Measurements from ENCODE around the gene BAG1.

Gene BAG1

GRCh38 chr9:33287087-33287490 is 22.6 kb upstream of the BAG1 start:
- peak overlapping the region; percentile 44 to 61 for H3K27ac ChIP-seq (ENCODE audit: low read depth in 2 of 2, low read length in 2 of 2)
- no peaks in the 10 kb centered on the region for H3K27me3 ChIP-seq (ENCODE audit: control insufficient read depth in 2 of 2, insufficient read depth in 2 of 2, low read length in 2 of 2)
- H3K4me3 ChIP-seq (ENCODE audit: low read length in 2 of 2) = no peak overlapping the region
- H3K36me3 ChIP-seq (ENCODE audit: control insufficient read depth in 2 of 2, insufficient read depth in 2 of 2, low read length in 2 of 2) = peaks cover 7 to 10% of the 10 kb centered on the region in 2 donors
- H3K9me3 ChIP-seq (ENCODE audit: control insufficient read depth in 2 of 2, low read length in 2 of 2) = no peaks in the 10 kb centered on the region
- H3K4me1 ChIP-seq (ENCODE audit: control insufficient read depth in 2 of 2, insufficient read depth in 2 of 2, low read length in 2 of 2) = peaks cover 12 to 30% of the 10 kb centered on the region in 2 donors
- H3K9ac ChIP-seq (ENCODE audit: low read depth in 1 of 2, low read length in 2 of 2) = peak overlapping the region in 1 of 2 donors; percentile 27

- Histone ChIP-seq H3K36me3 (ENCODE audit: control insufficient read depth in 2 of 2, insufficient read depth in 2 of 2, low read length in 2 of 2) (peaks cover 17 to 20% of the 10 kb centered on the region in 2 donors), H3K4me3 (ENCODE audit: low read length in 2 of 2) (no peak overlapping the region), H3K27ac (ENCODE audit: low read depth in 2 of 2, low read length in 2 of 2) (no peak overlapping the region), H3K9me3 (ENCODE audit: control insufficient read depth in 2 of 2, low read length in 2 of 2) (no peaks in the 10 kb centered on the region), H3K27me3 (ENCODE audit: control insufficient read depth in 2 of 2, insufficient read depth in 2 of 2, low read length in 2 of 2) (no peaks in the 10 kb centered on the region), H3K9ac (ENCODE audit: low read depth in 1 of 2, low read length in 2 of 2) (no peak overlapping the region), H3K4me1 (ENCODE audit: control insufficient read depth in 2 of 2, insufficient read depth in 2 of 2, low read length in 2 of 2) (peaks cover 4 to 15% of the 10 kb centered on the region in 2 donors)
Observed at GRCh38 chr9:33285502-33285901, 21.0 kb upstream of the BAG1 start.

- Histone ChIP-seq H3K27me3 (ENCODE audit: control insufficient read depth in 2 of 2, insufficient read depth in 2 of 2, low read length in 2 of 2) (no peaks in the 10 kb centered on the region), H3K9ac (ENCODE audit: low read depth in 1 of 2, low read length in 2 of 2) (no peak overlapping the region), H3K4me1 (ENCODE audit: control insufficient read depth in 2 of 2, insufficient read depth in 2 of 2, low read length in 2 of 2) (peaks cover 0 to 3% of the 10 kb centered on the region in 2 donors), H3K27ac (ENCODE audit: low read depth in 2 of 2, low read length in 2 of 2) (no peak overlapping the region), H3K9me3 (ENCODE audit: control insufficient read depth in 2 of 2, low read length in 2 of 2) (no peaks in the 10 kb centered on the region), H3K36me3 (ENCODE audit: control insufficient read depth in 2 of 2, insufficient read depth in 2 of 2, low read length in 2 of 2) (peaks cover 57 to 79% of the 10 kb centered on the region in 2 donors), H3K4me3 (ENCODE audit: low read length in 2 of 2) (no peak overlapping the region)
Observed at GRCh38 chr9:33277484-33277883, 13.0 kb upstream of the BAG1 start.

- Histone ChIP-seq H3K9me3 (ENCODE audit: control insufficient read depth in 2 of 2, low read length in 2 of 2) (no peaks in the 10 kb centered on the region), H3K4me1 (ENCODE audit: control insufficient read depth in 2 of 2, insufficient read depth in 2 of 2, low read length in 2 of 2) (peaks cover 9 to 13% of the 10 kb centered on the region in 2 donors), H3K4me3 (ENCODE audit: low read length in 2 of 2) (no peak overlapping the region), H3K27ac (ENCODE audit: low read depth in 2 of 2, low read length in 2 of 2) (no peak overlapping the region), H3K27me3 (ENCODE audit: control insufficient read depth in 2 of 2, insufficient read depth in 2 of 2, low read length in 2 of 2) (no peaks in the 10 kb centered on the region), H3K36me3 (ENCODE audit: control insufficient read depth in 2 of 2, insufficient read depth in 2 of 2, low read length in 2 of 2) (peaks cover 50 to 77% of the 10 kb centered on the region in 2 donors), H3K9ac (ENCODE audit: low read depth in 1 of 2, low read length in 2 of 2) (no peak overlapping the region)
Observed at GRCh38 chr9:33273972-33274328, 9.4 kb upstream of the BAG1 start.

- Histone ChIP-seq H3K4me3 (ENCODE audit: low read length in 2 of 2) (no peak overlapping the region), H3K27ac (ENCODE audit: low read depth in 2 of 2, low read length in 2 of 2) (no peak overlapping the region), H3K9ac (ENCODE audit: low read depth in 1 of 2, low read length in 2 of 2) (no peak overlapping the region), H3K27me3 (ENCODE audit: control insufficient read depth in 2 of 2, insufficient read depth in 2 of 2, low read length in 2 of 2) (no peaks in the 10 kb centered on the region), H3K4me1 (ENCODE audit: control insufficient read depth in 2 of 2, insufficient read depth in 2 of 2, low read length in 2 of 2) (peaks cover 9 to 13% of the 10 kb centered on the region in 2 donors), H3K9me3 (ENCODE audit: control insufficient read depth in 2 of 2, low read length in 2 of 2) (no peaks in the 10 kb centered on the region), H3K36me3 (ENCODE audit: control insufficient read depth in 2 of 2, insufficient read depth in 2 of 2, low read length in 2 of 2) (peaks cover 51 to 77% of the 10 kb centered on the region in 2 donors)
Observed at GRCh38 chr9:33273266-33273971, 8.9 kb upstream of the BAG1 start.

GRCh38 chr9:33272061-33272460 is 7.6 kb upstream of the BAG1 start:
- H3K9me3 ChIP-seq (ENCODE audit: control insufficient read depth in 2 of 2, low read length in 2 of 2) = no peaks in the 10 kb centered on the region
- H3K4me3 ChIP-seq (ENCODE audit: low read length in 2 of 2) = peak overlapping the region in 1 of 2 donors; percentile 35
- H3K27ac ChIP-seq (ENCODE audit: low read depth in 2 of 2, low read length in 2 of 2) = peak overlapping the region; percentile 65 to 77
- H3K36me3 ChIP-seq (ENCODE audit: control insufficient read depth in 2 of 2, insufficient read depth in 2 of 2, low read length in 2 of 2) = peaks cover 52 to 74% of the 10 kb centered on the region in 2 donors
- peaks cover 9 to 13% of the 10 kb centered on the region in 2 donors for H3K4me1 ChIP-seq (ENCODE audit: control insufficient read depth in 2 of 2, insufficient read depth in 2 of 2, low read length in 2 of 2)
- H3K9ac ChIP-seq (ENCODE audit: low read depth in 1 of 2, low read length in 2 of 2) = peak overlapping the region in 1 of 2 donors; percentile 29
- H3K27me3 ChIP-seq (ENCODE audit: control insufficient read depth in 2 of 2, insufficient read depth in 2 of 2, low read length in 2 of 2) = no peaks in the 10 kb centered on the region

- H3K9ac ChIP-seq (ENCODE audit: low read depth in 1 of 2, low read length in 2 of 2) = no peak overlapping the region
- H3K4me1 ChIP-seq (ENCODE audit: control insufficient read depth in 2 of 2, insufficient read depth in 2 of 2, low read length in 2 of 2) = peaks cover 16 to 20% of the 10 kb centered on the region in 2 donors
- H3K27ac ChIP-seq (ENCODE audit: low read depth in 2 of 2, low read length in 2 of 2) = no peak overlapping the region
- no peaks in the 10 kb centered on the region for H3K27me3 ChIP-seq (ENCODE audit: control insufficient read depth in 2 of 2, insufficient read depth in 2 of 2, low read length in 2 of 2)
- H3K4me3 ChIP-seq (ENCODE audit: low read length in 2 of 2) = no peak overlapping the region
- H3K9me3 ChIP-seq (ENCODE audit: control insufficient read depth in 2 of 2, low read length in 2 of 2) = no peaks in the 10 kb centered on the region
- peaks cover 44 to 56% of the 10 kb centered on the region in 2 donors for H3K36me3 ChIP-seq (ENCODE audit: control insufficient read depth in 2 of 2, insufficient read depth in 2 of 2, low read length in 2 of 2)
Observed at GRCh38 chr9:33270146-33270545, 5.6 kb upstream of the BAG1 start.

- peaks cover 24 to 25% of the 10 kb centered on the region in 2 donors for H3K4me1 ChIP-seq (ENCODE audit: control insufficient read depth in 2 of 2, insufficient read depth in 2 of 2, low read length in 2 of 2)
- H3K27ac ChIP-seq (ENCODE audit: low read depth in 2 of 2, low read length in 2 of 2) = no peak overlapping the region
- no peaks in the 10 kb centered on the region for H3K9me3 ChIP-seq (ENCODE audit: control insufficient read depth in 2 of 2, low read length in 2 of 2)
- no peak overlapping the region for H3K9ac ChIP-seq (ENCODE audit: low read depth in 1 of 2, low read length in 2 of 2)
- peaks cover 35 to 36% of the 10 kb centered on the region in 2 donors for H3K36me3 ChIP-seq (ENCODE audit: control insufficient read depth in 2 of 2, insufficient read depth in 2 of 2, low read length in 2 of 2)
- no peak overlapping the region for H3K4me3 ChIP-seq (ENCODE audit: low read length in 2 of 2)
- no peaks in the 10 kb centered on the region for H3K27me3 ChIP-seq (ENCODE audit: control insufficient read depth in 2 of 2, insufficient read depth in 2 of 2, low read length in 2 of 2)
Observed at GRCh38 chr9:33267151-33267767, 2.8 kb upstream of the BAG1 start.

GRCh38 chr9:33265211-33265865 is 830 bp upstream of the BAG1 start:
- Histone ChIP-seq H3K36me3 (ENCODE audit: control insufficient read depth in 2 of 2, insufficient read depth in 2 of 2, low read length in 2 of 2) (peaks cover 39 to 41% of the 10 kb centered on the region in 2 donors), H3K9me3 (ENCODE audit: control insufficient read depth in 2 of 2, low read length in 2 of 2) (no peaks in the 10 kb centered on the region), H3K27ac (ENCODE audit: low read depth in 2 of 2, low read length in 2 of 2) (peak overlapping the region; percentile 88 to 89), H3K4me1 (ENCODE audit: control insufficient read depth in 2 of 2, insufficient read depth in 2 of 2, low read length in 2 of 2) (peaks cover 15 to 16% of the 10 kb centered on the region in 2 donors), H3K27me3 (ENCODE audit: control insufficient read depth in 2 of 2, insufficient read depth in 2 of 2, low read length in 2 of 2) (no peaks in the 10 kb centered on the region), H3K9ac (ENCODE audit: low read depth in 1 of 2, low read length in 2 of 2) (peak overlapping the region; percentile 94 to 98), H3K4me3 (ENCODE audit: low read length in 2 of 2) (peak overlapping the region; percentile 90 to 96)

- H3K9me3 ChIP-seq (ENCODE audit: control insufficient read depth in 2 of 2, low read length in 2 of 2) = no peaks in the 10 kb centered on the region
- peak overlapping the region; percentile 88 to 89 for H3K27ac ChIP-seq (ENCODE audit: low read depth in 2 of 2, low read length in 2 of 2)
- peaks cover 47 to 49% of the 10 kb centered on the region in 2 donors for H3K36me3 ChIP-seq (ENCODE audit: control insufficient read depth in 2 of 2, insufficient read depth in 2 of 2, low read length in 2 of 2)
- H3K4me3 ChIP-seq (ENCODE audit: low read length in 2 of 2) = peak overlapping the region; percentile 98 to 99
- H3K9ac ChIP-seq (ENCODE audit: low read depth in 1 of 2, low read length in 2 of 2) = peak overlapping the region; percentile 97
- H3K27me3 ChIP-seq (ENCODE audit: control insufficient read depth in 2 of 2, insufficient read depth in 2 of 2, low read length in 2 of 2) = no peaks in the 10 kb centered on the region
- H3K4me1 ChIP-seq (ENCODE audit: control insufficient read depth in 2 of 2, insufficient read depth in 2 of 2, low read length in 2 of 2) = peaks cover 15 to 16% of the 10 kb centered on the region in 2 donors
Observed at GRCh38 chr9:33264003-33264472, 470 bp downstream of the BAG1 start.

All from mucosa of rectum (tissue), 2 donors.